HEK293 (cell line): ENCODE results near the gene UGT1A10.

ENCODE experiments used
- CTCF ChIA-PET: fragments of 350-600 bp; formaldehyde crosslinking; extraction: SDS; loops from one replicate; lab custom pipeline; 2021; ENCODE audit warnings: antibody characterized with exemption; lab: Yijun Ruan, JAX
- POLR2A ChIA-PET: fragments of 300-600 bp; formaldehyde crosslinking; extraction: SDS; loops from one replicate; lab custom pipeline; 2020; ENCODE audit warnings: antibody characterized with exemption, inconsistent platforms; lab: Yijun Ruan, JAX
- H3K27ac ChIP-seq: fragments of 200-500 bp; sonication (Bioruptor generic); 2 replicates; pipeline ENCODE4 v1.5.1; 2014; ENCODE audit warnings: low read depth, low read length, control low read depth, inconsistent platforms; ENCODE audit errors: extremely low read depth
- H3K36me3 ChIP-seq, 2 experiments: fragments of 200-500 bp in 1 of 2; sonication (Bioruptor generic) in 1 of 2; 1 replicate in 1 of 2; 2 replicates in 1 of 2; pipeline ENCODE4 v1.5.1; 2014 to 2017; ENCODE audit warnings: inconsistent platforms in 2 of 2, low read length in 2 of 2; ENCODE audit not compliant: control insufficient read depth in 2 of 2, insufficient read depth in 1 of 2
- H3K4me1 ChIP-seq: fragments of 200-500 bp; sonication (Bioruptor generic); 2 replicates; pipeline ENCODE4 v1.5.1; 2014; ENCODE audit warnings: mild to moderate bottlenecking, low read length, inconsistent platforms; ENCODE audit not compliant: control insufficient read depth, insufficient read depth
- H3K4me3 ChIP-seq: 2 replicates; pipeline ENCODE4 v1.5.1; 2011; ENCODE audit warnings: low read depth, mild to moderate bottlenecking, control low read depth, low read length, moderate library complexity
- H3K9me3 ChIP-seq: fragments of 200-500 bp; sonication (Bioruptor generic); 2 replicates; pipeline ENCODE4 v1.5.1; 2014; ENCODE audit warnings: low read depth, low read length, inconsistent platforms; ENCODE audit not compliant: control insufficient read depth, insufficient read depth
- BCL11A ChIP-seq: fragments of 450-650 bp; formaldehyde crosslinking; IDR thresholded peaks from 2 replicates; pipeline ENCODE4 v1.5.1; 2016; ENCODE audit warnings: low read depth, missing biosample characterization, missing genetic modification characterization
- GLIS1 ChIP-seq: fragments of 450-650 bp; formaldehyde crosslinking; IDR thresholded peaks from 2 replicates; pipeline ENCODE4 v1.5.1; 2016; ENCODE audit warnings: missing biosample characterization, missing genetic modification characterization
- KLF16 ChIP-seq: fragments of 450-650 bp; formaldehyde crosslinking; IDR thresholded peaks from 2 replicates; pipeline ENCODE4 v1.5.1; 2017; ENCODE audit warnings: missing biosample characterization, missing genetic modification characterization
- SP2 ChIP-seq: fragments of 450-650 bp; formaldehyde crosslinking; IDR thresholded peaks from 2 replicates; pipeline ENCODE4 v1.5.1; 2016; ENCODE audit warnings: missing biosample characterization, missing genetic modification characterization
- YY1 ChIP-seq: fragments of 450-650 bp; formaldehyde crosslinking; IDR thresholded peaks from 2 replicates; pipeline ENCODE4 v1.5.1; 2018; ENCODE audit warnings: missing biosample characterization, missing genetic modification characterization
- ZBTB1 ChIP-seq: fragments of 450-650 bp; formaldehyde crosslinking; IDR thresholded peaks from 2 replicates; pipeline ENCODE4 v1.5.1; 2016; ENCODE audit warnings: missing biosample characterization, missing genetic modification characterization
- ZBTB17 ChIP-seq: fragments of 450-650 bp; formaldehyde crosslinking; IDR thresholded peaks from 2 replicates; pipeline ENCODE4 v1.5.1; 2016; ENCODE audit warnings: missing biosample characterization, missing genetic modification characterization
- ZEB2 ChIP-seq: fragments of 450-650 bp; formaldehyde crosslinking; IDR thresholded peaks from 2 replicates; pipeline ENCODE4 v1.5.1; 2016; ENCODE audit warnings: missing biosample characterization, missing genetic modification characterization
- ZNF324 ChIP-seq: fragments of 450-650 bp; formaldehyde crosslinking; IDR thresholded peaks from 2 replicates; pipeline ENCODE4 v1.5.1; 2016; ENCODE audit warnings: missing biosample characterization, missing genetic modification characterization
- ZNF391 ChIP-seq: fragments of 450-650 bp; formaldehyde crosslinking; IDR thresholded peaks from 2 replicates; pipeline ENCODE4 v1.5.1; 2016; ENCODE audit warnings: low read depth, missing biosample characterization, missing genetic modification characterization, borderline replicate concordance
- ZNF624 ChIP-seq: fragments of 450-650 bp; formaldehyde crosslinking; IDR thresholded peaks from 2 replicates; pipeline ENCODE4 v1.5.1; 2017; ENCODE audit warnings: missing biosample characterization, missing genetic modification characterization
- ZNF707 ChIP-seq: fragments of 450-650 bp; formaldehyde crosslinking; IDR thresholded peaks from 2 replicates; pipeline ENCODE4 v1.5.1; 2016; ENCODE audit warnings: missing biosample characterization, missing genetic modification characterization
- ZNF747 ChIP-seq: fragments of 450-650 bp; formaldehyde crosslinking; IDR thresholded peaks from 2 replicates; pipeline ENCODE4 v1.5.1; 2016; ENCODE audit warnings: missing biosample characterization, missing genetic modification characterization
- ZNF76 ChIP-seq: fragments of 450-650 bp; formaldehyde crosslinking; IDR thresholded peaks from 2 replicates; pipeline ENCODE4; 2016; ENCODE audit warnings: low read depth, missing biosample characterization, missing genetic modification characterization, borderline replicate concordance
- ZXDB ChIP-seq: fragments of 450-650 bp; formaldehyde crosslinking; IDR thresholded peaks from 2 replicates; pipeline ENCODE4 v1.5.1; 2016; ENCODE audit warnings: missing biosample characterization, missing genetic modification characterization
- TF ChIP-seq, protein P1 (sequence below): fragments of 450-650 bp; formaldehyde crosslinking; IDR thresholded peaks from 2 replicates; pipeline ENCODE4 v1.5.1; 2016; ENCODE audit warnings: missing biosample characterization, missing genetic modification characterization
- TF ChIP-seq, protein P2 (sequence below): fragments of 450-650 bp; formaldehyde crosslinking; conservative IDR thresholded peaks from 2 replicates; pipeline ENCODE4 v1.5.1; 2016; ENCODE audit warnings: low read depth, missing biosample characterization, missing genetic modification characterization
- TF ChIP-seq, protein P3 (sequence below): fragments of 450-650 bp; formaldehyde crosslinking; IDR thresholded peaks from 2 replicates; pipeline ENCODE4 v1.5.1; 2016; ENCODE audit warnings: missing biosample characterization, missing genetic modification characterization
- TF ChIP-seq, protein P4 (sequence below): fragments of 450-650 bp; formaldehyde crosslinking; IDR thresholded peaks from 2 replicates; pipeline ENCODE4 v1.5.1; 2016; ENCODE audit warnings: missing biosample characterization, missing genetic modification characterization, borderline replicate concordance
- TF ChIP-seq, protein P5 (sequence below): fragments of 450-650 bp; formaldehyde crosslinking; IDR thresholded peaks from 2 replicates; pipeline ENCODE4 v1.5.1; 2016; ENCODE audit warnings: missing biosample characterization, missing genetic modification characterization

UGT1A10 gene

DNA sequence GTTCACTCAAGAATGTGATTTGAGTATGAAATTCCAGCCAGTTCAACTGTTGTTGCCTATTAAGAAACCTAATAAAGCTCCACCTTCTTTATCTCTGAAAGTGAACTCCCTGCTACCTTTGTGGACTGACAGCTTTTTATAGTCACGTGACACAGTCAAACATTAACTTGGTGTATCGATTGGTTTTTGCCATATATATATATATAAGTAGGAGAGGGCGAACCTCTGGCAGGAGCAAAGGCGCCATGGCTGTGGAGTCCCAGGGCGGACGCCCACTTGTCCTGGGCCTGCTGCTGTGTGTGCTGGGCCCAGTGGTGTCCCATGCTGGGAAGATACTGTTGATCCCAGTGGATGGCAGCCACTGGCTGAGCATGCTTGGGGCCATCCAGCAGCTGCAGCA is 123.8 kb downstream of the UGT1A10 start, which contains the start of gene UGT1A1:
Gene UGT1A1 (plus strand): TSS at position 228 of the 400 bp plus-strand sequence. CDS start 18 bp downstream, at position 246.
- no peak for TF ChIP-seq ZXDB (tag by site-specific recombination)
- TF ChIP-seq GLIS1 (tag by site-specific recombination), result no peak
- TF ChIP-seq KLF16, result no peak
- no peak for TF ChIP-seq ZBTB1 (tag by site-specific recombination)
- TF ChIP-seq ZEB2, result no peak
- TF ChIP-seq, protein P1, sequence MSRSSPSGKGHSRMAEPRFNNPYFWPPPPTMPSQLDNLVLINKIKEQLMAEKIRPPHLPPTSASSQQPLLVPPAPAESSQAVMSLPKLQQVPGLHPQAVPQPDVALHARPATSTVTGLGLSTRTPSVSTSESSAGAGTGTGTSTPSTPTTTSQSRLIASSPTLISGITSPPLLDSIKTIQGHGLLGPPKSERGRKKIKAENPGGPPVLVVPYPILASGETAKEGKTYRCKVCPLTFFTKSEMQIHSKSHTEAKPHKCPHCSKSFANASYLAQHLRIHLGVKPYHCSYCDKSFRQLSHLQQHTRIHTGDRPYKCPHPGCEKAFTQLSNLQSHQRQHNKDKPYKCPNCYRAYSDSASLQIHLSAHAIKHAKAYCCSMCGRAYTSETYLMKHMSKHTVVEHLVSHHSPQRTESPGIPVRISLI, result no peak
- TF ChIP-seq, protein P2, sequence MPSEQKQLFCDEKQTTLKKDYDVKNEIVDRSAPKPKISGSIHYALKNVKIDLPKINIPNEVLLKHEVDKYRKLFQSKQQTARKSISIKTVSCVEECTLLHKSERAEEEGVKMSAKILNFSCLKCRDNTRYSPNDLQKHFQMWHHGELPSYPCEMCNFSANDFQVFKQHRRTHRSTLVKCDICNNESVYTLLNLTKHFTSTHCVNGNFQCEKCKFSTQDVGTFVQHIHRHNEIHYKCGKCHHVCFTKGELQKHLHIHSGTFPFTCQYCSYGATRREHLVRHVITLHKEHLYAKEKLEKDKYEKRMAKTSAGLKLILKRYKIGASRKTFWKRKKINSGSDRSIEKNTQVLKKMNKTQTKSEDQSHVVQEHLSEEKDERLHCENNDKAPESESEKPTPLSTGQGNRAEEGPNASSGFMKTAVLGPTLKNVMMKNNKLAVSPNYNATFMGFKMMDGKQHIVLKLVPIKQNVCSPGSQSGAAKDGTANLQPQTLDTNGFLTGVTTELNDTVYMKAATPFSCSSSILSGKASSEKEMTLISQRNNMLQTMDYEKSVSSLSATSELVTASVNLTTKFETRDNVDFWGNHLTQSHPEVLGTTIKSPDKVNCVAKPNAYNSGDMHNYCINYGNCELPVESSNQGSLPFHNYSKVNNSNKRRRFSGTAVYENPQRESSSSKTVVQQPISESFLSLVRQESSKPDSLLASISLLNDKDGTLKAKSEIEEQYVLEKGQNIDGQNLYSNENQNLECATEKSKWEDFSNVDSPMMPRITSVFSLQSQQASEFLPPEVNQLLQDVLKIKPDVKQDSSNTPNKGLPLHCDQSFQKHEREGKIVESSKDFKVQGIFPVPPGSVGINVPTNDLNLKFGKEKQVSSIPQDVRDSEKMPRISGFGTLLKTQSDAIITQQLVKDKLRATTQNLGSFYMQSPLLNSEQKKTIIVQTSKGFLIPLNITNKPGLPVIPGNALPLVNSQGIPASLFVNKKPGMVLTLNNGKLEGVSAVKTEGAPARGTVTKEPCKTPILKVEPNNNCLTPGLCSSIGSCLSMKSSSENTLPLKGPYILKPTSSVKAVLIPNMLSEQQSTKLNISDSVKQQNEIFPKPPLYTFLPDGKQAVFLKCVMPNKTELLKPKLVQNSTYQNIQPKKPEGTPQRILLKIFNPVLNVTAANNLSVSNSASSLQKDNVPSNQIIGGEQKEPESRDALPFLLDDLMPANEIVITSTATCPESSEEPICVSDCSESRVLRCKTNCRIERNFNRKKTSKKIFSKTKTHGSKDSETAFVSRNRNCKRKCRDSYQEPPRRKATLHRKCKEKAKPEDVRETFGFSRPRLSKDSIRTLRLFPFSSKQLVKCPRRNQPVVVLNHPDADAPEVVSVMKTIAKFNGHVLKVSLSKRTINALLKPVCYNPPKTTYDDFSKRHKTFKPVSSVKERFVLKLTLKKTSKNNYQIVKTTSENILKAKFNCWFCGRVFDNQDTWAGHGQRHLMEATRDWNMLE (tag by site-specific recombination), result no peak
- TF ChIP-seq, protein P3, sequence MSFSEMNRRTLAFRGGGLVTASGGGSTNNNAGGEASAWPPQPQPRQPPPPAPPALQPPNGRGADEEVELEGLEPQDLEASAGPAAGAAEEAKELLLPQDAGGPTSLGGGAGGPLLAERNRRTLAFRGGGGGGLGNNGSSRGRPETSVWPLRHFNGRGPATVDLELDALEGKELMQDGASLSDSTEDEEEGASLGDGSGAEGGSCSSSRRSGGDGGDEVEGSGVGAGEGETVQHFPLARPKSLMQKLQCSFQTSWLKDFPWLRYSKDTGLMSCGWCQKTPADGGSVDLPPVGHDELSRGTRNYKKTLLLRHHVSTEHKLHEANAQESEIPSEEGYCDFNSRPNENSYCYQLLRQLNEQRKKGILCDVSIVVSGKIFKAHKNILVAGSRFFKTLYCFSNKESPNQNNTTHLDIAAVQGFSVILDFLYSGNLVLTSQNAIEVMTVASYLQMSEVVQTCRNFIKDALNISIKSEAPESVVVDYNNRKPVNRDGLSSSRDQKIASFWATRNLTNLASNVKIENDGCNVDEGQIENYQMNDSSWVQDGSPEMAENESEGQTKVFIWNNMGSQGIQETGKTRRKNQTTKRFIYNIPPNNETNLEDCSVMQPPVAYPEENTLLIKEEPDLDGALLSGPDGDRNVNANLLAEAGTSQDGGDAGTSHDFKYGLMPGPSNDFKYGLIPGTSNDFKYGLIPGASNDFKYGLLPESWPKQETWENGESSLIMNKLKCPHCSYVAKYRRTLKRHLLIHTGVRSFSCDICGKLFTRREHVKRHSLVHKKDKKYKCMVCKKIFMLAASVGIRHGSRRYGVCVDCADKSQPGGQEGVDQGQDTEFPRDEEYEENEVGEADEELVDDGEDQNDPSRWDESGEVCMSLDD (tag by site-specific recombination), result no peak
- TF ChIP-seq ZNF324, result no peak
- TF ChIP-seq ZNF391 (tag by site-specific recombination), result no peak
- no peak for TF ChIP-seq BCL11A
- TF ChIP-seq ZNF707 (tag by site-specific recombination), result no peak
- TF ChIP-seq, protein P4, sequence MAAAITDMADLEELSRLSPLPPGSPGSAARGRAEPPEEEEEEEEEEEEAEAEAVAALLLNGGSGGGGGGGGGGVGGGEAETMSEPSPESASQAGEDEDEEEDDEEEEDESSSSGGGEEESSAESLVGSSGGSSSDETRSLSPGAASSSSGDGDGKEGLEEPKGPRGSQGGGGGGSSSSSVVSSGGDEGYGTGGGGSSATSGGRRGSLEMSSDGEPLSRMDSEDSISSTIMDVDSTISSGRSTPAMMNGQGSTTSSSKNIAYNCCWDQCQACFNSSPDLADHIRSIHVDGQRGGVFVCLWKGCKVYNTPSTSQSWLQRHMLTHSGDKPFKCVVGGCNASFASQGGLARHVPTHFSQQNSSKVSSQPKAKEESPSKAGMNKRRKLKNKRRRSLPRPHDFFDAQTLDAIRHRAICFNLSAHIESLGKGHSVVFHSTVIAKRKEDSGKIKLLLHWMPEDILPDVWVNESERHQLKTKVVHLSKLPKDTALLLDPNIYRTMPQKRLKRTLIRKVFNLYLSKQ (tag by site-specific recombination), result no peak
- TF ChIP-seq ZNF747 (tag by site-specific recombination), result no peak
- TF ChIP-seq, protein P5, sequence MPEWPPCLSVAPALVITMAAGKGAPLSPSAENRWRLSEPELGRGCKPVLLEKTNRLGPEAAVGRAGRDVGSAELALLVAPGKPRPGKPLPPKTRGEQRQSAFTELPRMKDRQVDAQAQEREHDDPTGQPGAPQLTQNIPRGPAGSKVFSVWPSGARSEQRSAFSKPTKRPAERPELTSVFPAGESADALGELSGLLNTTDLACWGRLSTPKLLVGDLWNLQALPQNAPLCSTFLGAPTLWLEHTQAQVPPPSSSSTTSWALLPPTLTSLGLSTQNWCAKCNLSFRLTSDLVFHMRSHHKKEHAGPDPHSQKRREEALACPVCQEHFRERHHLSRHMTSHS, result no peak
- TF ChIP-seq SP2 (tag by site-specific recombination), result no peak
- TF ChIP-seq ZNF624 (tag by site-specific recombination), result no peak
- TF ChIP-seq ZNF76, result no peak
- TF ChIP-seq YY1 (tag by site-specific recombination), result no peak
- TF ChIP-seq ZBTB17 (tag by site-specific recombination), result no peak

More for the DNA sequence above, 123.8 kb downstream of the UGT1A10 start, which contains the start of gene UGT1A1:
- Histone ChIP-seq H3K4me1 (no peaks in the 10 kb centered on the region), H3K4me3 (no peak within 1 kb of the TSS), H3K27ac (no peak within 1 kb of the TSS), H3K36me3 (no peaks in the 10 kb centered on the region), H3K9me3 (no peaks in the 10 kb centered on the region)
- ChIA-PET POLR2A (no interaction called here), CTCF (no interaction called here)
